CD4-positive, alpha-beta T cell (primary cell): ENCODE results near the gene FUBP3. TPM values are rescaled to one million over a fixed set of nuclear protein-coding genes. Genes with fewer than 3 reads are reported as not detected.

ENCODE experiments used
- ATAC-seq: fragments of 200-7000 bp; cut with Tn5 transposase; one replicate; pipeline ENCODE4 v1.10.0; 2022; ENCODE audit warnings: mild to moderate bottlenecking; ENCODE audit not compliant: poor library complexity
- CTCF ChIA-PET: fragments of 350-600 bp; sonication (Branson Sonifier 250); formaldehyde crosslinking; loops from one replicate; lab custom pipeline; 2021; ENCODE audit warnings: antibody characterized with exemption, inconsistent platforms; lab: Charles Lee
- POLR2A ChIA-PET: fragments of 350-600 bp; sonication (Branson Sonifier 250); formaldehyde crosslinking; loops from one replicate; lab custom pipeline; 2021; ENCODE audit warnings: antibody characterized with exemption, inconsistent platforms; lab: Charles Lee
- DNase-seq, 14 experiments: peaks; one replicate each; pipeline ENCODE4 v3.0.0-alpha.2; 2013 to 2020; ENCODE audit warnings: mixed read lengths in 2 of 14
- H3K27ac ChIP-seq, 2 donors: one replicate each; pipeline versions ENCODE4 v1.5.1 to v1.7.0; 2013; ENCODE audit warnings: low read length in 2 of 2, low read depth in 1 of 2, mild to moderate bottlenecking in 1 of 2
- H3K27me3 ChIP-seq, 2 experiments: 1 replicate in 1 of 2; 2 replicates in 1 of 2; pipeline versions ENCODE4 v1.6.1 to v1.7.0; 2013; ENCODE audit warnings: low read length in 2 of 2, control low read depth in 1 of 2, mild to moderate bottlenecking in 1 of 2, moderate library complexity in 1 of 2; ENCODE audit not compliant: insufficient read depth in 2 of 2, control insufficient read depth in 1 of 2
- H3K36me3 ChIP-seq: one replicate; pipeline ENCODE4 v1.6.1; 2013; ENCODE audit warnings: low read length, control low read depth; ENCODE audit not compliant: insufficient read depth
- H3K4me1 ChIP-seq: one replicate; pipeline ENCODE4 v1.6.1; 2013; ENCODE audit warnings: low read length, control low read depth; ENCODE audit not compliant: insufficient read depth
- H3K4me3 ChIP-seq: one replicate; pipeline ENCODE4 v1.5.1; 2013; ENCODE audit warnings: mild to moderate bottlenecking, low read length, moderate library complexity
- H3K9me3 ChIP-seq, 2 experiments: 1 replicate in 1 of 2; 2 replicates in 1 of 2; pipeline versions ENCODE4 v1.6.1 to v1.7.0; 2013; ENCODE audit warnings: low read length in 2 of 2, mild to moderate bottlenecking in 2 of 2, control low read depth in 1 of 2, moderate library complexity in 1 of 2; ENCODE audit not compliant: control insufficient read depth in 1 of 2, insufficient read depth in 1 of 2
- H3K27ac Mint-ChIP-seq: one replicate; pipeline ENCODE4 v1.8.0; 2020; ENCODE audit warnings: mixed read lengths
- H3K27me3 Mint-ChIP-seq: one replicate; pipeline ENCODE4 v1.8.0; 2021; ENCODE audit warnings: mixed read lengths
- H3K36me3 Mint-ChIP-seq: one replicate; pipeline ENCODE4 v1.8.0; 2021; ENCODE audit warnings: low read depth, mixed read lengths
- H3K4me1 Mint-ChIP-seq: one replicate; pipeline ENCODE4 v1.8.0; 2021; ENCODE audit warnings: low read depth, mixed read lengths
- H3K4me3 Mint-ChIP-seq: one replicate; pipeline ENCODE4 v1.8.0; 2020; ENCODE audit warnings: mild to moderate bottlenecking, mixed read lengths
- H3K9me3 Mint-ChIP-seq: one replicate; pipeline ENCODE4 v1.8.0; 2020; ENCODE audit warnings: mixed read lengths
- intact Hi-C, 2 experiments: fragments of 100-400 bp; cut with DNase I in 1 of 2; cut with micrococcal nuclease in 1 of 2; formaldehyde crosslinking; loops; one replicate each; pipeline versions ENCODE4 v1.15.1 to v1.9.0; 2023 to 2025; cut with DNase I, micrococcal nuclease
- polyA plus RNA-seq, 2 donors: library from polyadenylated mRNA; unstranded; fragments of 120-200 nt; gene quantifications; one replicate each; pipeline ENCODE4 v1.2.1, GENCODE V29; 2013
- total RNA-seq, 174 experiments: library from RNA in 2 of 174; stranded (reverse) in 2 of 174; gene quantifications; one replicate each; pipeline ENCODE4 v1.2.3 and lab custom pipeline; 2021 to 2026
- TF ChIP-seq, protein P1 (sequence below): fragments of 200-600 bp; IDR thresholded peaks from one replicate; pipeline ENCODE4 v1.8.0; 2022; ENCODE audit warnings: antibody characterized with exemption, mild to moderate bottlenecking

The FUBP3 gene, protein sequence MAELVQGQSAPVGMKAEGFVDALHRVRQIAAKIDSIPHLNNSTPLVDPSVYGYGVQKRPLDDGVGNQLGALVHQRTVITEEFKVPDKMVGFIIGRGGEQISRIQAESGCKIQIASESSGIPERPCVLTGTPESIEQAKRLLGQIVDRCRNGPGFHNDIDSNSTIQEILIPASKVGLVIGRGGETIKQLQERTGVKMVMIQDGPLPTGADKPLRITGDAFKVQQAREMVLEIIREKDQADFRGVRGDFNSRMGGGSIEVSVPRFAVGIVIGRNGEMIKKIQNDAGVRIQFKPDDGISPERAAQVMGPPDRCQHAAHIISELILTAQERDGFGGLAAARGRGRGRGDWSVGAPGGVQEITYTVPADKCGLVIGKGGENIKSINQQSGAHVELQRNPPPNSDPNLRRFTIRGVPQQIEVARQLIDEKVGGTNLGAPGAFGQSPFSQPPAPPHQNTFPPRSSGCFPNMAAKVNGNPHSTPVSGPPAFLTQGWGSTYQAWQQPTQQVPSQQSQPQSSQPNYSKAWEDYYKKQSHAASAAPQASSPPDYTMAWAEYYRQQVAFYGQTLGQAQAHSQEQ
- total RNA-seq, result 10 to 100 TPM; 21.2 to 30.2 TPM
- 32.4 TPM for polyA plus RNA-seq (2013, experiment 1 of 2)
- polyA plus RNA-seq (2013, experiment 2 of 2), result 35.7 TPM
- total RNA-seq (lab: John Stamatoyannopoulos, UW), result 34.8 to 93.4 (median 62.3) reads per million in 172 experiments

DNA sequence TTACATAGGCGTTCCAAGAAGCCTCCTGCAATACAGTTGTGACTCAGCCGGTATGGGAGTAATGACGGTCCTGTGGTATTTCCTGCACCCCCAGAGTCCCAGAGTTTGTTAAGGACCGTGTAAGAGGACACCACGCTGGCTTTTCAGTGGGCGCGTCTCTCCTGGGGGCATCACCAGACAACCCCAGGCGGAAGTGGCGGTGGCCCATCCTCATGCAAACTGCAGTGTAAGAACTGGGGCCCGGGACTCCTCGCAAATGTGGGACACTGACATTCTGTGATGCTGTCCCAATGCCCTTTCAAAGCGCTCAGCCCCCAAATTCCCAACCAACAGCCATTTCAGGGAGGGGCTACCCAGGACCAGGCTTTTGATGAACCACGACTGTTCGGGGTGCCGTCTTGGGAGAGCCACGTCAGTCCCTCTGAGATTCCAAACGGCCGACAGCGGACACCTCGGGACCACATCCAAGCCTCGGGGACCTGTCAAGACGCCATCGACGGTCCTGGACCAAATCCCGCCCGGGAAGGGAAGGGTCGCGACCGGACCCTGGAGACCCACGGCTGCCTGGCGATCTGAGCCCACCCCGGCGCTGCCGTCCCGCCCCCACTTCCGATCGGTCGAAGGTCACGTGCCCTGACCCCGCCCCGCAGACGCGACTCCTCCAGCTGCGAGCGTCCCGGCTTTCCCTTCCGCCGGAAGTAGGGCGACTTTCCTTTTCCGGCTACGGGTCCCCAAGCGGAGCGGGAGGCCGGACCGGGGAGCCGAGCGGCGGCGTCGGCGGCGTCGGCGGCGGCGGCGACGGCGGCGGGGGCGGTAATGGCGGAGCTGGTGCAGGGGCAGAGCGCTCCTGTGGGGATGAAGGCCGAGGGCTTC is at the start of gene FUBP3:
FUBP3 (plus strand) TSS at position 713 of the 873 bp plus-strand sequence; CDS start at position 817, 104 bp downstream.
- ChIA-PET POLR2A (interaction anchor here (0.7 kb wide), 1 partner anchor 1772 kb away, joined by 3 read pairs; no protein-coding TSS in a partner anchor), CTCF (interaction anchor here (0.8 kb wide), 1 partner anchor 122 kb away, joined by 3 read pairs; no protein-coding TSS in a partner anchor)
- Histone ChIP-seq H3K4me3 (peak within 1 kb of the TSS; percentile 97), H3K27me3 (no peaks in the 10 kb centered on the region), H3K4me1 (peaks cover 26% of the 10 kb centered on the region), H3K9me3 (no peaks in the 10 kb centered on the region), H3K27ac (peak within 1 kb of the TSS; percentile 77 to 87), H3K36me3 (peaks cover 18% of the 10 kb centered on the region)
- H3K27me3 Mint-ChIP-seq, result no peaks in the 10 kb centered on the region
- ATAC-seq (peak; percentile 72), DNase-seq (peak; percentile 63 to 93 (median 86))
- intact Hi-C loops, result loop anchor here in 1 of 2 experiments (5.0 kb wide), 3 partner anchors 113 to 543 kb away; partner anchors contain the start of gene EXOSC2
- H3K4me3 Mint-ChIP-seq, result peak within 1 kb of the TSS; percentile 88
- no peaks in the 10 kb centered on the region for H3K9me3 Mint-ChIP-seq
- peak within 1 kb of the TSS; percentile 80 for H3K27ac Mint-ChIP-seq
- H3K4me1 Mint-ChIP-seq, result peaks cover 60% of the 10 kb centered on the region
- peaks cover 21% of the 10 kb centered on the region for H3K36me3 Mint-ChIP-seq
- TF ChIP-seq, protein P1, sequence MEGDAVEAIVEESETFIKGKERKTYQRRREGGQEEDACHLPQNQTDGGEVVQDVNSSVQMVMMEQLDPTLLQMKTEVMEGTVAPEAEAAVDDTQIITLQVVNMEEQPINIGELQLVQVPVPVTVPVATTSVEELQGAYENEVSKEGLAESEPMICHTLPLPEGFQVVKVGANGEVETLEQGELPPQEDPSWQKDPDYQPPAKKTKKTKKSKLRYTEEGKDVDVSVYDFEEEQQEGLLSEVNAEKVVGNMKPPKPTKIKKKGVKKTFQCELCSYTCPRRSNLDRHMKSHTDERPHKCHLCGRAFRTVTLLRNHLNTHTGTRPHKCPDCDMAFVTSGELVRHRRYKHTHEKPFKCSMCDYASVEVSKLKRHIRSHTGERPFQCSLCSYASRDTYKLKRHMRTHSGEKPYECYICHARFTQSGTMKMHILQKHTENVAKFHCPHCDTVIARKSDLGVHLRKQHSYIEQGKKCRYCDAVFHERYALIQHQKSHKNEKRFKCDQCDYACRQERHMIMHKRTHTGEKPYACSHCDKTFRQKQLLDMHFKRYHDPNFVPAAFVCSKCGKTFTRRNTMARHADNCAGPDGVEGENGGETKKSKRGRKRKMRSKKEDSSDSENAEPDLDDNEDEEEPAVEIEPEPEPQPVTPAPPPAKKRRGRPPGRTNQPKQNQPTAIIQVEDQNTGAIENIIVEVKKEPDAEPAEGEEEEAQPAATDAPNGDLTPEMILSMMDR, result no peak

DNA sequence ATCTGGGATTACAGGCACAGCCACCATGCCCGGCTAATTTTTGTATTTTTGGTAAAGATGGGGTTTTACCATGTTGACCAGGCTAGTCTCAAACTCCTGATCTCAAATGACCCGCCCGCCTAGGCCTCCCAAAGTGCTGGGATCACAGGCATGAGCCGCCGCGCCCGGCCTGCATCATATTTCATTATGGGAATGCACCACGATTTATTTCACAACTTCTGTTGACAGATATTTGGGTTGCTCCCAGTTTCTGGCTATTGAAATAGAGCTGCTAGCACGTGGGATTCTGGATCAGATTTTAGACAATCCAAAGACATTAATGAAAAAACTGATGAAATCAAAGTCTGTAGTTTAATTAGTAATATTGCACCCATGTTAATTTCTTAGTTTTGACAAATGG is 48.4 kb upstream of the FUBP3 start:
- peaks cover 4% of the 10 kb centered on the region for H3K4me1 Mint-ChIP-seq

More for the DNA sequence above, 48.4 kb upstream of the FUBP3 start:
- no peak overlapping the region for H3K4me3 ChIP-seq
- ATAC-seq, result no peak
- no peak for DNase-seq
- H3K9me3 ChIP-seq, result peaks cover 0 to 8% of the 10 kb centered on the region in 2 experiments
- no peaks in the 10 kb centered on the region for H3K36me3 ChIP-seq
- H3K27me3 ChIP-seq, result peaks cover 3 to 5% of the 10 kb centered on the region in 2 experiments
- Mint-ChIP-seq H3K4me3 (no peak overlapping the region), H3K36me3 (no peaks in the 10 kb centered on the region), H3K27ac (no peak overlapping the region), H3K9me3 (no peaks in the 10 kb centered on the region), H3K27me3 (peaks cover 22% of the 10 kb centered on the region)
- no peaks in the 10 kb centered on the region for H3K4me1 ChIP-seq
- POLR2A ChIA-PET, result no interaction called here
- intact Hi-C loops, result no loop called here
- H3K27ac ChIP-seq, result no peak overlapping the region
- CTCF ChIA-PET, result no interaction called here
- TF ChIP-seq, protein P1, result no peak
